K562 (cell line): ENCODE data around the gene USP38. TPM values are rescaled to one million over a fixed set of nuclear protein-coding genes. Genes with fewer than 3 reads are reported as not detected.
A peak's percentile ranks its signal among the peaks of the same experiment; 100 is the strongest.

Experiments used
- ATF7 ChIP-seq: fragments of 450-650 bp; IDR thresholded peaks from 2 replicates; pipeline ENCODE4 v1.7.1; 2014; ENCODE audit warnings: mild to moderate bottlenecking, moderate library complexity
- GATAD2B ChIP-seq: fragments of 450-650 bp; IDR thresholded peaks from 2 replicates; pipeline ENCODE4 v1.6.1; 2017; ENCODE audit warnings: mild to moderate bottlenecking, borderline replicate concordance
- HDAC1 ChIP-seq, 2 experiments: fragments of 450-650 bp; IDR thresholded peaks; 2 replicates each; pipeline ENCODE4 v1.6.1; 2016 to 2017; ENCODE audit warnings: inconsistent platforms in 1 of 2, mild to moderate bottlenecking in 1 of 2, moderate library complexity in 1 of 2
- HDAC3 ChIP-seq: fragments of 450-650 bp; IDR thresholded peaks from 2 replicates; pipeline ENCODE4 v1.6.1; 2018; ENCODE audit warnings: borderline replicate concordance, mild to moderate bottlenecking, moderate library complexity; ENCODE audit not compliant: partially characterized antibody
- KDM2B ChIP-seq: fragments of 250-450 bp; sonication (Bioruptor Pico); IDR thresholded peaks from 2 replicates; pipeline ENCODE4 v1.8.0; 2021; ENCODE audit warnings: mild to moderate bottlenecking, moderate library complexity
- MTF1 ChIP-seq: fragments of 250-450 bp; sonication (Bioruptor Pico); IDR thresholded peaks from 2 replicates; pipeline ENCODE4 v1.9.0; 2021; ENCODE audit warnings: moderate library complexity, mild to moderate bottlenecking, inconsistent platforms, borderline replicate concordance
- NCOA1 ChIP-seq: fragments of 450-650 bp; IDR thresholded peaks from 2 replicates; pipeline ENCODE4 v1.6.1; 2016; ENCODE audit warnings: low read depth
- POLR2B ChIP-seq: fragments of 450-650 bp; IDR thresholded peaks from 2 replicates; pipeline ENCODE4 v1.6.1; 2018; ENCODE audit warnings: low read depth; ENCODE audit not compliant: partially characterized antibody
- POLR3A ChIP-seq: IDR thresholded peaks from 2 replicates; pipeline ENCODE4 v1.6.1; 2011; ENCODE audit warnings: borderline replicate concordance, mild to moderate bottlenecking, moderate library complexity; ENCODE audit not compliant: insufficient read length, insufficient read depth; ENCODE audit errors: extremely low read depth
- RBM22 ChIP-seq: fragments of 200-400 bp; formaldehyde crosslinking; IDR thresholded peaks from 2 replicates; pipeline ENCODE4 v1.6.1; 2018; ENCODE audit warnings: low read length, low read depth; ENCODE audit not compliant: poor library complexity, severe bottlenecking
- SNRNP70 ChIP-seq: fragments of 200-400 bp; formaldehyde crosslinking; optimal IDR thresholded peaks from 2 replicates; pipeline ENCODE3; 2017; ENCODE audit warnings: low read depth, low read length
- SRSF7 ChIP-seq: fragments of 200-400 bp; formaldehyde crosslinking; optimal IDR thresholded peaks from 2 replicates; pipeline ENCODE3; 2017; ENCODE audit warnings: mild to moderate bottlenecking, low read depth, low read length
- TCFL5 ChIP-seq: fragments of 250-450 bp; sonication (Bioruptor Pico); conservative IDR thresholded peaks from 2 replicates; pipeline ENCODE4 v1.6.1; 2021; ENCODE audit warnings: mild to moderate bottlenecking, moderate library complexity, matching md5 sums
- ZNF239 ChIP-seq: fragments of 250-450 bp; sonication (Bioruptor Pico); IDR thresholded peaks from 2 replicates; pipeline ENCODE4 v1.4.0; 2020; ENCODE audit warnings: mild to moderate bottlenecking
- ZNF79 ChIP-seq: fragments of 250-450 bp; sonication (Bioruptor Pico); IDR thresholded peaks from 2 replicates; pipeline ENCODE4 v1.4.0; 2020; ENCODE audit warnings: low read depth, mild to moderate bottlenecking, moderate library complexity
- ZSCAN32 ChIP-seq: fragments of 450-650 bp; formaldehyde crosslinking; IDR thresholded peaks from 2 replicates; pipeline ENCODE4 v1.4.0; 2020; ENCODE audit warnings: mild to moderate bottlenecking, moderate library complexity
- polyA plus RNA-seq, 8 experiments: library from polyadenylated mRNA; depleted of rRNA in 4 of 8; stranded (reverse) in 5 of 8; unstranded in 3 of 8; fragments of >200 nt; fragmentation: Nextera tagmentation in 2 of 8; fragmentation: Illumina TruSeq in 1 of 8; extraction: Ambion mirVana in 2 of 8; extraction: Trizol in 1 of 8; gene quantifications; 2 replicates each; pipeline versions ENCODE4 v1.2.1 to v1.2.3, GENCODE V29; 2011 to 2014; ENCODE audit warnings: inconsistent platforms in 1 of 8, missing spikeins in 1 of 8
- total RNA-seq, 7 experiments: library from RNA; depleted of rRNA in 6 of 7; stranded (reverse); fragments of >200 nt in 6 of 7; fragmentation: Illumina TruSeq in 2 of 7; extraction: Trizol in 2 of 7; gene quantifications; 2 replicates each; pipeline versions ENCODE4 v1.2.1 to v1.2.3, GENCODE V29; 2011 to 2021; ENCODE audit warnings: low replicate concordance in 1 of 7
- TF ChIP-seq, protein P1 (sequence below), 2 experiments: fragments of 450-650 bp in 1 of 2; sonication (generic) in 1 of 2; formaldehyde crosslinking in 1 of 2; IDR thresholded peaks; 2 replicates each; pipeline versions ENCODE4 v1.7.1 to v1.9.0; 2016 to 2022; ENCODE audit warnings: inconsistent platforms in 1 of 2, mild to moderate bottlenecking in 1 of 2, missing genetic modification reagents in 1 of 2

USP38 gene
- total and polyA plus RNA-seq, 9 of the 15 experiments (the other 6 are each of a cell fraction or from before 2014, with no cell fraction given): 4.2 to 20.6 (median 11.2) TPM

DNA sequence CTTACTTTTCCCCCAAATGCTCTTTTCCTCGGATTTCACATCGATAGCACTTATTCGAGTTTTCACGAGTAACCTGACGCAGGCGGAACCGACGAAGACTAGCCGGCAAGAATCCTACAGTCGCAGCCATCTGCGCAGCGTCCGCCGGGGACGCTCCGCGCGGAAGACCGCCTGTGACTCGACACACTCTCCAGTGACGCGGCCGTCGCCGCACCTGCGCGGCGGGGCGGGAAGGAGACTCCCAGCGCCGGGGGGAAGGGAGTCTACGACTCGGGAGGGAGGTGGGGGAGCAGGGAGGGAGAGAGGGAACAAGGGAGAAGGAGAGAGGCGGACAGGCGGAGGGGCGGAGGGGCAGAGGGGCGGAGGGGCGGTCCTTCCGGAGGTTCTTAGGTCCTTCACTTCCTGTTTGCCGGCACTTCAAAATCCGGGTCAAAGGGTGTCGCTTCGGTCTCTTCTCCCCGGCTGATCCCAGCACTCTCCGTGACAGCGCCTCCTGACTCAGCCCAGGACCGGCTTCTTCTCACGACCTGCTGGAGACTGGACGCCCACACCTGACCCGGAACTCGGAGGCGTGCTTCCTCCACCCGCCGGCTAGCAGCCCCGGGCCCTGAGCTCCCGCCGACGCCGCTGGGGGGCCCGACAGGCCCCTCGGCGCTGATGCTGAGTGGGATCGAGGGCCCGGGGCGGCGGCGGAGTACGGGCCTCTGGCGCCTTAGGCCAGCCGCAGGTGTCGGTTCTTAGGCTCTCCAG lies at the start of gene USP38 (continued):
- TF ChIP-seq, protein P1, sequence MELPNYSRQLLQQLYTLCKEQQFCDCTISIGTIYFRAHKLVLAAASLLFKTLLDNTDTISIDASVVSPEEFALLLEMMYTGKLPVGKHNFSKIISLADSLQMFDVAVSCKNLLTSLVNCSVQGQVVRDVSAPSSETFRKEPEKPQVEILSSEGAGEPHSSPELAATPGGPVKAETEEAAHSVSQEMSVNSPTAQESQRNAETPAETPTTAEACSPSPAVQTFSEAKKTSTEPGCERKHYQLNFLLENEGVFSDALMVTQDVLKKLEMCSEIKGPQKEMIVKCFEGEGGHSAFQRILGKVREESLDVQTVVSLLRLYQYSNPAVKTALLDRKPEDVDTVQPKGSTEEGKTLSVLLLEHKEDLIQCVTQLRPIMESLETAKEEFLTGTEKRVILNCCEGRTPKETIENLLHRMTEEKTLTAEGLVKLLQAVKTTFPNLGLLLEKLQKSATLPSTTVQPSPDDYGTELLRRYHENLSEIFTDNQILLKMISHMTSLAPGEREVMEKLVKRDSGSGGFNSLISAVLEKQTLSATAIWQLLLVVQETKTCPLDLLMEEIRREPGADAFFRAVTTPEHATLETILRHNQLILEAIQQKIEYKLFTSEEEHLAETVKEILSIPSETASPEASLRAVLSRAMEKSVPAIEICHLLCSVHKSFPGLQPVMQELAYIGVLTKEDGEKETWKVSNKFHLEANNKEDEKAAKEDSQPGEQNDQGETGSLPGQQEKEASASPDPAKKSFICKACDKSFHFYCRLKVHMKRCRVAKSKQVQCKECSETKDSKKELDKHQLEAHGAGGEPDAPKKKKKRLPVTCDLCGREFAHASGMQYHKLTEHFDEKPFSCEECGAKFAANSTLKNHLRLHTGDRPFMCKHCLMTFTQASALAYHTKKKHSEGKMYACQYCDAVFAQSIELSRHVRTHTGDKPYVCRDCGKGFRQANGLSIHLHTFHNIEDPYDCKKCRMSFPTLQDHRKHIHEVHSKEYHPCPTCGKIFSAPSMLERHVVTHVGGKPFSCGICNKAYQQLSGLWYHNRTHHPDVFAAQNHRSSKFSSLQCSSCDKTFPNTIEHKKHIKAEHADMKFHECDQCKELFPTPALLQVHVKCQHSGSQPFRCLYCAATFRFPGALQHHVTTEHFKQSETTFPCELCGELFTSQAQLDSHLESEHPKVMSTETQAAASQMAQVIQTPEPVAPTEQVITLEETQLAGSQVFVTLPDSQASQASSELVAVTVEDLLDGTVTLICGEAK (IDR thresholded peaks at IDR 0.05): peak; percentile 94
- TF ChIP-seq, protein P1 (CRISPR knock-in tag; IDR thresholded peaks at IDR 0.05): no peak
- peak; percentile 23 for TF ChIP-seq RBM22
- TF ChIP-seq KDM2B (CRISPR knock-in tag): no peak
- no peak for TF ChIP-seq POLR3A
- TF ChIP-seq HDAC1 (IDR thresholded peaks at IDR 0.05): peak in 1 of 2 experiments; percentile 38; a peak in 2 of 4 replicates
- peak; percentile 70 for TF ChIP-seq HDAC3
- TF ChIP-seq ATF7: 0 out of 2 replicates have a peak, but pooled peaks have one; percentile 15
- no peak for TF ChIP-seq ZNF239 (CRISPR knock-in tag)
- no peak for TF ChIP-seq ZNF79 (CRISPR knock-in tag)
- TF ChIP-seq ZSCAN32: no peak
- peak; percentile 79 for TF ChIP-seq POLR2B
- peak; percentile 54; the same call in 1 of the 2 replicates for TF ChIP-seq NCOA1
- TF ChIP-seq SNRNP70: no peak
- TF ChIP-seq MTF1: no peak
- no peak for TF ChIP-seq SRSF7
- TF ChIP-seq GATAD2B: 0 out of 2 replicates have a peak, but pooled peaks have one; percentile 4
- TF ChIP-seq TCFL5: no peak
